SJCRH30 (cell line): ENCODE results near the gene DSCAM. TPM values are rescaled to one million over a fixed set of nuclear protein-coding genes. Genes with fewer than 3 reads are reported as not detected.

Experiments used
- DNase-seq, 2 experiments: peaks; one replicate each; pipeline ENCODE4 v3.0.0-alpha.2; 2015 to 2020
- H3K27ac ChIP-seq: fragments of 250-450 bp; sonication (Bioruptor Pico); 2 replicates; pipeline ENCODE4 v1.5.1; 2020; ENCODE audit warnings: mild to moderate bottlenecking, moderate library complexity
- H3K27me3 ChIP-seq: fragments of 250-450 bp; sonication (Bioruptor Pico); 2 replicates; pipeline ENCODE4 v1.5.1; 2020; ENCODE audit warnings: mild to moderate bottlenecking, moderate library complexity
- H3K36me3 ChIP-seq: fragments of 250-450 bp; sonication (Bioruptor Pico); 2 replicates; pipeline ENCODE4 v1.5.1; 2020; ENCODE audit warnings: mild to moderate bottlenecking, moderate library complexity
- H3K4me1 ChIP-seq: fragments of 250-450 bp; sonication (Bioruptor Pico); 2 replicates; pipeline ENCODE4 v1.5.1; 2020; ENCODE audit warnings: mild to moderate bottlenecking, moderate library complexity
- H3K4me3 ChIP-seq: fragments of 250-450 bp; sonication (Bioruptor Pico); 2 replicates; pipeline ENCODE4 v1.5.1; 2020; ENCODE audit warnings: mild to moderate bottlenecking, moderate library complexity
- H3K9me3 ChIP-seq: fragments of 250-450 bp; sonication (Bioruptor Pico); replicated peaks from 2 replicates; pipeline ENCODE4 v1.5.1; 2020; ENCODE audit warnings: mild to moderate bottlenecking, moderate library complexity
- total RNA-seq: library from RNA; depleted of rRNA; stranded (reverse); fragments of >200 nt; shearing (Covaris generic); gene quantifications from 2 replicates; pipeline ENCODE4 v1.2.3, GENCODE V29; 2014

The DSCAM gene
- total RNA-seq, 1 experiment from 2014 or later: 0.02 TPM

GRCh38 chr21:40662889-40663288 lies 184.1 kb downstream of the DSCAM start:
- no peak overlapping the region for H3K27ac ChIP-seq
- DNase-seq: no peak
- no peaks in the 10 kb centered on the region for H3K27me3 ChIP-seq

DNA sequence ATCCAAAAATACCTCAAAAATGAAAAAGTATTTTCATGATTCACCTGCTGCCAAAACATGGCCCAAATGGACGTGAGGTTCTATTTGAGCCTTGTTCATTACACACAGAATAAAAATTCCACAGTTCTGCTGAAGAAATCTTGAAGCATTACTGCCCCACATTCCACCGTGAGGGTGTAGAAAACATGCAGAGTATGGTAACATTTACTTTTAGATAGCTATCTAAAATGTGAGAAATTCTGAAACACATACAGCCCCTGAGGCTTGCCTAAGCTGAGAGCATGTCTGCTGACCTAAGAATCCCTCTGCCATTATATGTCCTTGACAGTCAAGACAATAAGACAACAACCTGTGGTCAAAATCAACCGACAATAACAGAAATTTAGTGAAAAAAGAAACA lies 186.5 kb downstream of the DSCAM start:
- Histone ChIP-seq H3K9me3 (no peaks in the 10 kb centered on the region), H3K27ac (no peak overlapping the region), H3K36me3 (no peaks in the 10 kb centered on the region), H3K4me1 (no peaks in the 10 kb centered on the region), H3K27me3 (no peaks in the 10 kb centered on the region), H3K4me3 (no peak overlapping the region)
- DNase-seq: no peak

More at GRCh38 chr21:40662889-40663288, 184.1 kb downstream of the DSCAM start:
- Histone ChIP-seq H3K9me3 (no peaks in the 10 kb centered on the region), H3K4me1 (no peaks in the 10 kb centered on the region), H3K4me3 (no peak overlapping the region), H3K36me3 (no peaks in the 10 kb centered on the region)

DNA sequence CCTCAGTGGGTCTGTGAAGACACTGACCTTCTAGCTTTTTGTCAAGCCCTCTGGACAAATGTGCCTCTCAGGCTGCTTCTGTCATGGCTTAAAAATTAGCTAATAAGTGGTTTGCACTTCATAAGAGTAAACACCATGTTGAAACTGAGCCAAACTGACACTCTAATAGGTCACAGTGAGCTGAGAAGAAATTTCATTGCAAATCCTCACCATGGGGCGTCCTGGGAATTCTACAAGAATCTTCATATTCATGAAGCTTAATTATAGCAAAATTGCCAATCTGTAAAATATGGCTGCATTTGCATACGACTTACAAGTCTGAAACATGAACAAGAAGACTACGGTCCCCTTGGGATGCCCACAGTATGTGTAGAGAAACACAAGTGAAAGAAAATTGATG lies 188.6 kb downstream of the DSCAM start:
- Histone ChIP-seq H3K9me3 (no peaks in the 10 kb centered on the region), H3K27ac (no peak overlapping the region), H3K4me1 (no peaks in the 10 kb centered on the region), H3K4me3 (no peak overlapping the region), H3K36me3 (no peaks in the 10 kb centered on the region), H3K27me3 (no peaks in the 10 kb centered on the region)
- no peak for DNase-seq

GRCh38 chr21:40652436-40652835 lies 194.5 kb downstream of the DSCAM start:
- no peaks in the 10 kb centered on the region for H3K4me1 ChIP-seq
- H3K27ac ChIP-seq: no peak overlapping the region
- no peaks in the 10 kb centered on the region for H3K27me3 ChIP-seq
- H3K9me3 ChIP-seq: no peaks in the 10 kb centered on the region
- no peak overlapping the region for H3K4me3 ChIP-seq
- no peaks in the 10 kb centered on the region for H3K36me3 ChIP-seq
- DNase-seq: no peak

GRCh38 chr21:40647706-40648105 lies 199.3 kb downstream of the DSCAM start:
- H3K9me3 ChIP-seq: no peaks in the 10 kb centered on the region
- DNase-seq: no peak

DNA sequence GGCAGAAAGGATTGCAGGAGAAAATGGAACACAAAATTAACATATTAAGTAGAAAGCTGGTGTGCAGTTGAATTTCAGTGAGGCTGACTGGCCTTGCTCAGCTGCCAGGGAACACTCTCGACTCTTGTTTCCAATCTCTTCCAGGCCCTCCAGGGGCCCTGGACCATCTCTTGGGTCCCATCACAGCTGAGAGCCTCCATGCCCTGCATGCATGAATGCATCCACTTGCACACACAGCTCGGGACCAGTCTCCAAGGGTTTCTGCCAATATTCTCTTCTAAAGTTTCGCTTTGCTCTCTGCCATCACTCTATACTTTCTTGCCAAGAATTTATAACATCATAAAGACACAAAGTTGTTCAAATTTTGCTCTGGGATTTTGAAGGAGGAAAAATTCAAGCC lies 200.3 kb downstream of the DSCAM start:
- H3K4me1 ChIP-seq: no peaks in the 10 kb centered on the region
- no peak overlapping the region for H3K27ac ChIP-seq
- no peak for DNase-seq
- no peaks in the 10 kb centered on the region for H3K27me3 ChIP-seq
- H3K36me3 ChIP-seq: no peaks in the 10 kb centered on the region
- H3K4me3 ChIP-seq: no peak overlapping the region
- H3K9me3 ChIP-seq: no peaks in the 10 kb centered on the region

More at GRCh38 chr21:40647706-40648105, 199.3 kb downstream of the DSCAM start:
- Histone ChIP-seq H3K4me3 (no peak overlapping the region), H3K4me1 (no peaks in the 10 kb centered on the region), H3K27ac (no peak overlapping the region), H3K36me3 (no peaks in the 10 kb centered on the region), H3K27me3 (no peaks in the 10 kb centered on the region)

- no peaks in the 10 kb centered on the region for H3K36me3 ChIP-seq
- no peak overlapping the region for H3K4me3 ChIP-seq
- no peak for DNase-seq
- no peak overlapping the region for H3K27ac ChIP-seq
- H3K9me3 ChIP-seq: no peaks in the 10 kb centered on the region
- no peaks in the 10 kb centered on the region for H3K4me1 ChIP-seq
- no peaks in the 10 kb centered on the region for H3K27me3 ChIP-seq
Measured at GRCh38 chr21:40641042-40641441, 205.9 kb downstream of the DSCAM start.

- no peak for DNase-seq
- Histone ChIP-seq H3K36me3 (no peaks in the 10 kb centered on the region), H3K4me1 (no peaks in the 10 kb centered on the region), H3K9me3 (no peaks in the 10 kb centered on the region), H3K27me3 (no peaks in the 10 kb centered on the region), H3K27ac (no peak overlapping the region), H3K4me3 (no peak overlapping the region)
Measured at GRCh38 chr21:40640266-40640789, 206.6 kb downstream of the DSCAM start.

DNA sequence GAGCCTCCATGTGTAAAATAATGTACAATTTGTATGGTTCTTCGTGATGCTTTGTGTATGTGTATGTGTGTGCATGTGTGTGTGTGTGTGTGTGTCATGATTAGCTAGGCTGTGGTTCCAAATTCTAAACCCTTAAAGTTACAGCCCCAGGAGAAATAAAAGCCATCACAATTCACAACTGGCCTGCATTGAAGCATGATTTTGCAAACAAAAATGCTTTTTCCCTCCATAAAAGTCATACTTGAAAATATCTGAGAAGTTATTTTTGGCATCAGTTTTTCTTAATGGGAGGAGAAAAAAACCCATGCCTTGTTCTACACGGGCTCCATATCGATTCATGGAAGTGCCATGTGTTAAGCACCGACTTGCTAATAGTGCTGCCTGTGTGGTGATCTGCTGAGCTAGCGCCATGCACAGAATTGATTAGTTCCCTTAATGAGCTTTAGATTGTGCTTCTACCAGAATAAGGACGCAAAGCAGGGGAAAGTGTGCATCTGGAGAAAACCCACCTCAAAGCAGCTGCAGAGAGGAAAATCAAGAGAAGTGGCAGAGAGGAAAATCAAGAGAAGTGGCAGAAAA lies 207.3 kb downstream of the DSCAM start:
- no peak overlapping the region for H3K4me3 ChIP-seq
- no peak for DNase-seq
- no peaks in the 10 kb centered on the region for H3K36me3 ChIP-seq
- H3K27me3 ChIP-seq: no peaks in the 10 kb centered on the region
- no peak overlapping the region for H3K27ac ChIP-seq
- no peaks in the 10 kb centered on the region for H3K9me3 ChIP-seq
- H3K4me1 ChIP-seq: no peaks in the 10 kb centered on the region

DNA sequence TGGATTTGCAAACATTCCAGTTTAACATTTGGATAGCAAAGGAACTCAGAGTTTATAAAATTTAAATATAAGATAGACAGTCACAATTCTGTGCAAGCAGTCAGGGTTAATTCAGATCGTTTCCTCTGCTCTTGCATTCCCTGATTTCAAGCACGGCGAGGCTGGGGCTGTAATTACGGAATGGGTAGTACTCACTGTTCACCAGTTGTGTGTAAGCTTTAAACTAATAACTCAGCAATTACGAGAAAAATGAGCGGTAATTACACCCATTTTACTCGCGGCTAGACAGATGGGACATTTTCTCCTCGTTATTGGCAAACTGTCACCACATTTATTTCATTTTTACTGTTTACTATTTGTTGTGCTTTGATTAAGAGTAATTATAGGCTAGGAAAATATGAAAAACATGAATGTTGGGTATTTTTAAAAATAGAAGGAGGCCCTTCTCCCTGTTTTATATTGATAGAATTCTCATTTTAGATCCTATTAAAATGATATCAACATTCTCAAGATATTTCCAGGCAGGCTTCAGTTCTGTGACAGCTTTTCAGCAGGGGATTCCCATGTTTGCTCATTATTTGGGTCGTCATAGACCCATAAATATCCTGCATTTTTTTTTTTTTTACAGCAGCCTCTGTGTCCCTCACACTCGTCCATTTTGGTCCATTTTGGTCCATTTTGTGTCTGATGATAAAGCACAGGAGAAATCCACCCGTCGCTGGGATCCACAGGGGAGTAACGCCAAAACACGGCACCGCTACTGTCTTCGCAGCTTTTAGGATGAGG lies 208.3 kb downstream of the DSCAM start:
- Histone ChIP-seq H3K27ac (no peak overlapping the region), H3K36me3 (no peaks in the 10 kb centered on the region), H3K27me3 (no peaks in the 10 kb centered on the region), H3K4me1 (no peaks in the 10 kb centered on the region), H3K4me3 (no peak overlapping the region), H3K9me3 (no peaks in the 10 kb centered on the region)
- DNase-seq: no peak

DNA sequence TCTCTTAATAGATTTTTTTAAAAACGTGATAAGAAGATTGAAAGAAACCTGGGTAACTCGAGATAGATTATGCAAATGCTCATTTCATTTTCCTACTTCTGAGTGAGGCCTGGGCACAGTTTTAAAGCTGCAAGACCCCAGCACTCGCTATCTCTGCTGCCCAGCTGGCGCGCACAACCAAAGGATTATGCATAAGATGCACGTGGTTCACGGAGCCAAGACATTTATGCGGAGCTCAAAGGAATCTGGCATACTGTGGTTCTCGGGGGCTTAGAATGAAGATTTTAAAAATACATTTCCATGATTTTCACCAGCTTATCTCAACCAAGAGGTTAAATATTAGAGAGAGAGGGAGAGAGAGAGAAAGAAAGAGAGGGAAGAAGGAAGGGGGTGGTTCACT lies 210.9 kb downstream of the DSCAM start:
- Histone ChIP-seq H3K27ac (no peak overlapping the region), H3K36me3 (no peaks in the 10 kb centered on the region), H3K4me3 (no peak overlapping the region), H3K27me3 (no peaks in the 10 kb centered on the region), H3K9me3 (no peaks in the 10 kb centered on the region), H3K4me1 (no peaks in the 10 kb centered on the region)
- DNase-seq: no peak

GRCh38 chr21:40635391-40635790 lies 211.6 kb downstream of the DSCAM start:
- Histone ChIP-seq H3K4me3 (no peak overlapping the region), H3K27me3 (no peaks in the 10 kb centered on the region), H3K27ac (no peak overlapping the region), H3K4me1 (no peaks in the 10 kb centered on the region), H3K36me3 (no peaks in the 10 kb centered on the region), H3K9me3 (no peaks in the 10 kb centered on the region)
- no peak for DNase-seq

DNA sequence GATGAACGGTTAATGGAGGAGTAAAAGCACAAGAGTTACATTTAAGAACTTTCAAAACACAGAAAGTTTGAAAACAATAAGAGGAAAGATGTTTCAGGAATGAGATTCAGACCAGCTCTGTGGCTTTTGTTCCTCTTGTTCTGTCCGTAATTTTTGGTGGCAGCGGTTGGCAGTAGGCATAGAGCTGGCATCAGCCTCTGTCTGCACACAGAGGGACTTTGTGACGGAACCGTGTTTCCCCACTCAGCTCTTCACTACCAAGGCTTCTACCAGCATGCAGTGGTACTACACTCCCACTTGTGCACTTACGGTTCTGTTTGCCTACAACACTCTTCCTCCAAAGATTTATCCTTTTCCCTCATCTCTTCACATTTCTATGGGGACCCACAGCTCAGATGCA lies 212.8 kb downstream of the DSCAM start:
- DNase-seq: no peak
- Histone ChIP-seq H3K27ac (no peak overlapping the region), H3K36me3 (no peaks in the 10 kb centered on the region), H3K27me3 (no peaks in the 10 kb centered on the region), H3K4me3 (no peak overlapping the region), H3K9me3 (no peaks in the 10 kb centered on the region), H3K4me1 (no peaks in the 10 kb centered on the region)

- H3K36me3 ChIP-seq: no peaks in the 10 kb centered on the region
- H3K27ac ChIP-seq: no peak overlapping the region
Measured at GRCh38 chr21:40633048-40633447, 213.9 kb downstream of the DSCAM start.

GRCh38 chr21:40631211-40631610 lies 215.7 kb downstream of the DSCAM start:
- no peak overlapping the region for H3K27ac ChIP-seq
- no peaks in the 10 kb centered on the region for H3K36me3 ChIP-seq
- no peak for DNase-seq
- peaks cover 3% of the 10 kb centered on the region; the same call in 1 of the 2 replicates for H3K27me3 ChIP-seq
- H3K4me3 ChIP-seq: no peak overlapping the region
- no peaks in the 10 kb centered on the region for H3K9me3 ChIP-seq
- H3K4me1 ChIP-seq: no peaks in the 10 kb centered on the region

More at GRCh38 chr21:40633048-40633447, 213.9 kb downstream of the DSCAM start:
- no peak for DNase-seq
- H3K9me3 ChIP-seq: no peaks in the 10 kb centered on the region
- H3K4me3 ChIP-seq: no peak overlapping the region
- H3K4me1 ChIP-seq: no peaks in the 10 kb centered on the region
- peaks cover 3% of the 10 kb centered on the region; the same call in 1 of the 2 replicates for H3K27me3 ChIP-seq
